8988T (cell line): ENCODE data around the gene PIK3R2.

Experiments used
- DNase-seq: peaks from one replicate; pipeline ENCODE4 v3.0.0; 2011

The PIK3R2 gene

DNA sequence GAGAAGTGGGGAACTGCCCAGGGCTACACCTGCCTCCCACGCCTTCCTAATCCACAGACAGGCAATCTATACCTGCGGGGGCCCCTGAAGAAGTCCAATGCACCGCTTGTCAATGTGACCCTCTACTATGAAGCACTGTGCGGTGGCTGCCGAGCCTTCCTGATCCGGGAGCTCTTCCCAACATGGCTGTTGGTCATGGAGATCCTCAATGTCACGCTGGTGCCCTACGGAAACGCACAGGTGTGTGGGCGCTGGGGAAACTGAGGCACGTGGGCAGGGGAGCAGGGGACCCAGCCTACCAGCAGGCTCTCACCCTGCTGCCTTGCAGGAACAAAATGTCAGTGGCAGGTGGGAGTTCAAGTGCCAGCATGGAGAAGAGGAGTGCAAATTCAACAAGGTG is 22.0 kb downstream of the PIK3R2 start:
- DNase-seq = no peak

DNA sequence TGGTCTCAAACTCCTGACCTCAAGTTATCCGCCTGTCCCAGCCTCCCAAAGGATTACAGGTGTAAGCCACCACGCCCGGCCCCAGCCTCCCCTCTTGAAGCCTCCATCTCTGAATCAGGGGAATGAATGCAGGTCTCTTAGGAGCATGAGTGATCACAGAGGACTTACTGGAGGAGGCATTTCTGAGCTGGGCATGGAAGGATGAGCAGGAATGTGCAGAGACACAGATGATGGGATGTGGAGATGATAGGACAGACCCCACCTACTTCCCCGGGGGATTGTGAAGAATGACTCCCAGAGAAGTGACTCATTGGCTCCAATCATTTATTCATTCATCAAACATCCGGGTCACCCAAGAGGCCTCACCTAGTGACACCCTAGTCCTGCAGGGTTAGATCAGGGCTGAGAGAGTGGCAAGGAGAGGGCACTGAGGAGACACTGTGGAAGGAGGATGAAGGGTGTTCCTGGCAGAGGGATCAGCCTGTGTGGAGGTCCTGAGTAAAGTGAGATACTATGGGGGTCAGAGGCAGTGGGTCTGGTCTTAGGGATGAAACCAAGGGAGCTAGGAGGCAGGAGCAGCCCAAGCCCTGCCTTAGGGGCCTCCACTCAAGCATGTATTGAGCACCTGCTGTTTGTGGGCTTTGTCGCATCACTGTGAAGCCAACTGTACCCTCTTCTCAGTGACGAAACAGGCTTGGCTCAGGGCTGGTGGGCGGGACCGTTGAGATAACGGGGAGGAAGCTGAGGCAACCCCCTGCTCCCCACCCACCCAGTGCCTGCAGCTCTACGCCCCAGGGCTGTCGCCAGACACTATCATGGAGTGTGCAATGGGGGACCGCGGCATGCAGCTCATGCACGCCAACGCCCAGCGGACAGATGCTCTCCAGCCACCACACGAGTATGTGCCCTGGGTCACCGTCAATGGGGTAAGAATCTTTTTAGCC is 23.7 kb downstream of the PIK3R2 start:
- DNase-seq = no peak

DNA sequence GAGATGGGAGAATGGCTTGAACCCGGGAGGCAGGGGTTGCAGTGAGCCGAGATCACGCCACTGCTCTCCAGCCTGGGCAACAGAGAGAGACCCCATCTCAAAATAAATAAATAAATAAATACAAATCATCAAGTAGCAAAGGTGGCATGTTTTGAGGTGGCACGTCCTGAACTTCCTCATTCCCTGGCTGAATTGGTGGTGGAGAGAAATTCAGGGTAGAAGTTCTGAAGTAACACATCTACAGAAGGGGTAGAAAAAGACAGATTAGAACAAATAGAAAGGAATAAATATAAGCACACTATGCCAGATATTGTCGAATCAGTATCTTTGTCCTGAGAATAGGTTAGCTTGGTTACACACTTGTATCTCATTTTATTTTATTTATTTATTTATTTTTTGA is 27.0 kb downstream of the PIK3R2 start:
- DNase-seq = no peak

DNA sequence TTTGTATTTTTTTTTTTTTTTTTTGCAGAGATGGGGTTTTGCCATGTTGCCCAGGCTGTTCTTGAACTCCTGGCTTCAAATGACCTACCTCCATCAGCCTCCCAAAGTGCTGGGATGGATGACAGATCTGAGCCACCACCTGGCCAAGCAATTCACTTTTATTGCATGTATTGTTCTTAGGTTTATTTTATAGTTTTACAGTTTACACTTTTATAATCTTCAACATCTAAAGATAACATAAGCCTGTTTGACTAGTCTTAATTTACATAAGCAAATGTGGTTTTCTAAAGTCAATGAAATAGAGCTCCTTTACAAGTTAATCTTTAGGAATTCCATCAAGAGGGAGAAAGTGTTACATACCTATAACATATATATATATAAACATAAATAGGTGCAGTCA is 30.6 kb downstream of the PIK3R2 start:
- no peak for DNase-seq

GRCh38 chr19:18185538-18185937 is 32.6 kb downstream of the PIK3R2 start:
- DNase-seq = no peak

- no peak for DNase-seq
These were observed 37.3 kb downstream of the PIK3R2 start for GRCh38 chr19:18190278-18190677.

- DNase-seq = no peak
These were observed 38.7 kb downstream of the PIK3R2 start for GRCh38 chr19:18191640-18192062.

GRCh38 chr19:18192673-18193387 is 39.9 kb downstream of the PIK3R2 start, which contains the start of gene MPV17L2:
Gene MPV17L2, plus strand, starts transcription at chr19:18193218. Its CDS starts 64 bp downstream, at chr19:18193282.
- peak; percentile 68 for DNase-seq

GRCh38 chr19:18193388-18194180 is 40.6 kb downstream of the PIK3R2 start:
- no peak for DNase-seq

DNA sequence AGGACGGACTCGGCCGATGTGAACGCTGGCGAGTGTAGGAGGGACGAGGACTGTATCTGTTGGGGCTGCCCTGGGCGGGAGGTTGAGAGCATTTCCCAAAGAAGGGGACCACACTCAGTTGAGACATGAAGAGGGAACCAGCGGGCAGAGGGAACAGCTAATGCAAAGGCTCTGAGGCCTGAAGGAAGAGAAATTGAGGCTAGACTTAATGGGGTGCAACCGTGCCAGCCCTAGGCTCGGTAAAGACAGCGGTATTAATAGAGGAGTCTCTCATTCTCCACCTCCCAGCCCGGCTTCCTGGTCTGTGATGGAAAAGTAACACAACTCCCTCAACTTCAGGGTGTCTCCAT is 41.2 kb downstream of the PIK3R2 start:
- DNase-seq = no peak

GRCh38 chr19:18194554-18195238 is 41.7 kb downstream of the PIK3R2 start:
- no peak for DNase-seq

DNA sequence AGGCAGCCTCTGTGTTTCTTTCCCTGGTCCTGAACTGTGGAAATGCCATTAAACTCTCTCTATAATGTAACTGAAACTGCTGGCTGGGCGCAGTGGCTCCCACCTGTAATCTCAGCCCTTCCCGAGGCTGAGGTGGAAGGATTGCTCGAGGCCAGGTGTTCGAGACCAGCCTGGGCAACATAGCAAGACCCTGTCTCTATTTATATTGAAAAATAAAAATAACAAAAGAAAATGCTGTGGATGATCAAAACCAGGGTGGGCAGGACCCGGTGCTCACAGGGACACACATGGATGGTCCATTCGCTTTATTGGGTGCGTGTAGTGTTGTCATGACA is 43.5 kb downstream of the PIK3R2 start:
- no peak for DNase-seq

- no peak for DNase-seq
These were observed 44.3 kb downstream of the PIK3R2 start for GRCh38 chr19:18197306-18197705.

DNA sequence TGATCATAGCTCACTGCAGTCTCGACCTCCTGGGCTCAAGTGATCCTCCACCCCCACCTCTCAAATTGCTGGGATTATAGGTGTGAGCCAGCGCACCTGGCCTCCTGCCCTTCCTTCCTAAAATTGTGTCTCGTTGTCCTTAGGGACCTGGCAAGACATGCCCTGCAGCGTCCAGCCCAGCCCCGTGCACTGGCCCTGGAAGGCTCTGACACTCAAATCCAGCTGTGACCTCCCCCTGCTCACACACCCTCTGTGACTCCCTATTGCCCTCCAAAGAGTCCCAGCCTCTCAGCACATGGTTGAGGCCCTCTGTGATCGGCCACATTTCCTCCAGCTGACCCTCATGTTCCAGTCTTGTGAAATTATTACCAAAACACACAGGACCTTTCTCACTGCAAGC is 45.0 kb downstream of the PIK3R2 start:
- DNase-seq = no peak

DNA sequence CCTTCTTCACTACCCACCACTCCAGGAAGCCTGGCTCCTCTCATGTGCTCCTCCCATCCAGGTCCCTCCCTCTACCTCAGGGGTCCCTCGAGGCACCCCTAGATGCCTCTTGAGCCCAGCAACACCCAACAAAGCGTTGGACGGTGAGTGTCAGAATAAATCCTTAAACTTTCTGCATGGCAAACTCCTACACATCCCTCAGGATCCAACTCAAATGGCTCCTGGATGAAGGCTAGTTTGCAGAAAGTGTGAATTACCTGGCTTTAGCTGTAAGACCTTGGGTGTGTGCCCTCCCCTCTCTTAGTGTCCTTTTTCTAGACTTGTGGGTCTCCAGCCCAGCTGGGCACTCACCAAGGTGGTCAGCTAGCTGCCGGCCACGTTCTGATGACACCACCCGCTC is 45.4 kb downstream of the PIK3R2 start:
- no peak for DNase-seq

GRCh38 chr19:18202397-18202777 is 49.4 kb downstream of the PIK3R2 start:
- DNase-seq = no peak

GRCh38 chr19:18202778-18203407 is 49.9 kb downstream of the PIK3R2 start:
- DNase-seq = no peak

DNA sequence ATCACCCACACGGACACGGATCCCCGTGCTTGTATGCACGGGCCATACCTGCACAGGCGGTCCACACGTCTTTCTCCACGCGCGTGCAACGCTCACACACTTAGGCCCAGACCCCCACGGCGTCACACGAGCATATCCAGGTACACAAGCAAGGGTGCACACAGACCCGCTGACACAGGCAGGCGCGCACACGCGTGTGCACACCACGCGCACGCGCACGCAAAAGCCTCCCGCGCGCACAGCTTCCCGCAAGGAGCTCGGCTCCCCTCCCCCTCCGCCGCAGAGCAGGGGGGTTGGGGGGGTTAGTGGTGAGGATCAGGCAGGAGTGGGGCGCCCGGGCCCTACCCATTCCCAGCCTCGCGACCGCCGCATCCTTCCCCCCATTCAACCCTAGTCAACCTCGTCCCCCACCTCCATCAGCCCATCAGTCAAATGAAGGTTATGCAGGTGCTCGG is 50.5 kb downstream of the PIK3R2 start:
- DNase-seq = no peak

GRCh38 chr19:18203863-18204393 is 51.0 kb downstream of the PIK3R2 start, which contains the start of gene RAB3A:
Gene RAB3A, minus strand, starts transcription at chr19:18204042. Its CDS starts 1,302 bp downstream, at chr19:18202740.
- peak; percentile 90 for DNase-seq

DNA sequence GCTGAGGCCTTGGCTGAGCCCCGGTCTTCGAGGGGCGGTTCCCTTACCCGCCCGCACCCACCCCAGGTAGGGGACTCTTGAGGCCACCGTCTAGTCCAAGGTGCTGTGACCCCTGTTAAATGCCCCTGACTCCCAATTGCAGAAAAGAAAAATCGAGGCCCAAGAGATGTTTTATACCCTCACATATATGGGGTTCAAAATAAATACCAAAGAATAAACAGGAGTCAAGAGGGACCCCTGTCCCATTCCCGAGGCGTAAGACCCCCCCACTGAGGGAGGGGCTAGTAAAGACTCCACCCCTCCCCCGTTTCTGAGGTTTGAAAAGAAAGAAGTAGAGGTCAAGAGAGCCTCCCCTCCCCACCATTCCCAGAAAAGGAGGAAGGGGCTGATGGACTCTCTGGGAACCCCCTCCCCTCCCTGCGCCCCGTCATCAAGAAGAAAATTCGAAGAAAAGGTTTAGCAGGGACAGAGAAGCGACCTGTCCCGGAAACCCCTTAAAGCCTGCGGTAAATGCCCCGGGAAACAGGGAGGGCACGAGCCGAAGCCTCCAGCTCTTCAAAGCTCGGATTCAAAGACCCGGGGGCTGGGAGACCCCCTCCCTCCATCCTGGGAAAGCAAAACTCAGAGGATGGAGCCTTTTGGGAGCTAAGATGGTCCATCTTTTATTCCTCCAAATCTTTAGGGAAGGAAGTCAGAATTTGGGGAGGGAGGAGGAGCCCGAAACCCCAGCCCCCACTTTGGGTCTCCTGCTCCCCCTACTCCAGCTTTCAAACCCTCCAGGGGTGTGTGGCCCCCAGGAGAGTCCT is 51.6 kb downstream of the PIK3R2 start:
- no peak for DNase-seq
